ENCODE measurements around the gene OGFR.

- TF ChIP-seq CTCF (IDR thresholded peaks at IDR 0.05; ENCODE audit: insufficient read depth, low read length, poor library complexity, severe bottlenecking) = no peak
- TF ChIP-seq EZH2phosphoT487 (conservative IDR thresholded peaks at IDR 0.05; ENCODE audit: low read length) = no peak
These were observed 20.8 kb downstream of the OGFR start for GRCh38 chr20:62825333-62825985.

Measured in SU-DHL-6 (cell line).